HFFc6 (cell line): Measurements from ENCODE around the gene GABBR2. TPM values are rescaled to one million over a fixed set of nuclear protein-coding genes. Genes with fewer than 3 reads are reported as not detected.
A peak's percentile ranks its signal among the peaks of the same experiment; 100 is the strongest.

Source experiments
- DNase-seq: peaks from one replicate; pipeline ENCODE4 v3.0.0-alpha.2; 2018
- H3K27ac Mint-ChIP-seq: 2 replicates; pipeline ENCODE4 v1.8.0; 2020; ENCODE audit warnings: mild to moderate bottlenecking, mixed read lengths
- H3K27me3 Mint-ChIP-seq: 2 replicates; pipeline ENCODE4 v1.8.0; 2021; ENCODE audit warnings: mild to moderate bottlenecking, moderate library complexity, mixed read lengths; ENCODE audit not compliant: insufficient read depth
- H3K36me3 Mint-ChIP-seq: 2 replicates; pipeline ENCODE4 v1.8.0; 2021; ENCODE audit warnings: low read depth, mixed read lengths
- H3K4me1 Mint-ChIP-seq: 2 replicates; pipeline ENCODE4 v1.8.0; 2020; ENCODE audit warnings: low read depth, mixed read lengths
- H3K4me3 Mint-ChIP-seq: 2 replicates; pipeline ENCODE4 v1.8.0; 2020; ENCODE audit warnings: mild to moderate bottlenecking, moderate library complexity, mixed read lengths
- H3K9me3 Mint-ChIP-seq: 2 replicates; pipeline ENCODE4 v1.8.0; 2020; ENCODE audit warnings: mild to moderate bottlenecking, mixed read lengths
- CTCF ChIP-seq: fragments of 200-600 bp; sonication (generic); IDR thresholded peaks from 2 replicates; pipeline ENCODE4 v1.5.0; 2021; ENCODE audit warnings: antibody characterized with exemption, mild to moderate bottlenecking
- total RNA-seq, 6 experiments: library from RNA; stranded (reverse); fragmentation: NEBNext Ultra II Directional; extraction: Animal tissue kit (Norgen Biotek cat#: 25700); gene quantifications; 2 replicates in 1 of 6; 3 replicates in 5 of 6; pipeline ENCODE4 v1.2.3, GENCODE V29; 2021

GABBR2 gene
- total RNA-seq, 6 experiments from 2014 or later, result 3.1 to 9.3 (median 7.6) TPM

- no peak for TF ChIP-seq CTCF
- DNase-seq, result peak; percentile 65
- Mint-ChIP-seq H3K9me3 (no peaks in the 10 kb centered on the region; the same call in 1 of the 2 replicates), H3K36me3 (peaks cover 3% of the 10 kb centered on the region; the same call in 1 of the 2 replicates), H3K27me3 (no peaks in the 10 kb centered on the region), H3K4me1 (peaks cover 65% of the 10 kb centered on the region), H3K4me3 (peak overlapping the region; percentile 46; the same call in 1 of the 2 replicates), H3K27ac (peak overlapping the region; percentile 90)
These were observed 374.8 kb downstream of the GABBR2 start for GRCh38 chr9:98333703-98334582.

DNA sequence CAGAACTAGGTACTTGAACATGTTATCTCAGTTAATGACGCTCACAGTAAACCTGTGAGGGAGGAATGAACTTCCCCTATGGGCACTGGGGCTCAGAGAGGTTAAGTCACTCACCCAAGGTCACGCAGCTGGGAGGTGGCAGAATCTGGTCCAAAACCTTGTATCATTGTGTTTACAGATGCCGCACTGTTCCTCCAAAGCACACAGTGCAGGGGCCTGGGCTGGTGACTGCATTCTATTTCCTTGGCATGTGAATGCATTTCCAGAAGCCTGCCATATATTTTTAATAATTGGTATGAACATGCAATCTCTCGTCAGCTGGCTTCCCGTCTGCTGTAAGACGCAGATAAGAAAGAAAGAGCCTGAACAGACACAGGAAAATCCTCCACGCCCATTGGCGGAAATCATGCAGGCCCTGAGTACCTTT is 376.3 kb downstream of the GABBR2 start:
- H3K4me1 Mint-ChIP-seq, result peaks cover 76% of the 10 kb centered on the region
- H3K36me3 Mint-ChIP-seq, result peaks cover 3% of the 10 kb centered on the region; the same call in 1 of the 2 replicates
- H3K27ac Mint-ChIP-seq, result no peak overlapping the region; the same call in 1 of the 2 replicates
- no peaks in the 10 kb centered on the region for H3K27me3 Mint-ChIP-seq
- H3K9me3 Mint-ChIP-seq, result no peaks in the 10 kb centered on the region
- no peak overlapping the region for H3K4me3 Mint-ChIP-seq
- DNase-seq, result no peak
- no peak for TF ChIP-seq CTCF

GRCh38 chr9:98331536-98332259 is 377.0 kb downstream of the GABBR2 start:
- Mint-ChIP-seq H3K27me3 (no peaks in the 10 kb centered on the region), H3K36me3 (peaks cover 3% of the 10 kb centered on the region; the same call in 1 of the 2 replicates), H3K4me1 (peaks cover 80% of the 10 kb centered on the region), H3K27ac (peak overlapping the region; percentile 85), H3K4me3 (0 out of 2 replicates have a peak overlapping the region, but pooled peaks have one; percentile 4), H3K9me3 (no peaks in the 10 kb centered on the region)
- no peak for TF ChIP-seq CTCF
- DNase-seq, result no peak

DNA sequence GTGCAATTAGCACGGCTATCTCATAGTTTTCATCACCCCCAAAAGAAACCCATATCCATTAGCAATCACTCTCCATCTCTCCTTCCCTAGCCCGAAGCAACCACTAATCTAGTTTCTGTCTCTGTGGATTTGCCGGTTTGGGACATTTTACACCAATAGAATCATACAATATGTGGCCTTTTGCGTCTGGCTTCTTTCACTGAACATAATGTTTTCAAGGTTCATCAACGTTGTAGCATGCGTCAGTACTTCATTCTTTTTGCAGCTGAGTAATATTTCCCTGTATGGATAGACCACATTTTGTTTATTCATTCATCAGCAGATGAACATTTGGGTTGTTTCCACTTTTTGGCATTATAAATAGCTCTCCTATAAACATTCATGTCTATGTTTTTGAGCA is 377.9 kb downstream of the GABBR2 start:
- peak overlapping the region; percentile 72 for H3K4me3 Mint-ChIP-seq
- no peaks in the 10 kb centered on the region for H3K27me3 Mint-ChIP-seq
- H3K36me3 Mint-ChIP-seq, result peaks cover 3% of the 10 kb centered on the region; the same call in 1 of the 2 replicates
- peak; percentile 87 for DNase-seq
- peak overlapping the region; percentile 85 for H3K27ac Mint-ChIP-seq
- no peaks in the 10 kb centered on the region for H3K9me3 Mint-ChIP-seq
- H3K4me1 Mint-ChIP-seq, result peaks cover 86% of the 10 kb centered on the region
- no peak for TF ChIP-seq CTCF

GRCh38 chr9:98329904-98330303 is 378.8 kb downstream of the GABBR2 start:
- Mint-ChIP-seq H3K9me3 (no peaks in the 10 kb centered on the region), H3K27ac (peak overlapping the region; percentile 85), H3K27me3 (no peaks in the 10 kb centered on the region), H3K4me1 (peaks cover 83% of the 10 kb centered on the region), H3K4me3 (peak overlapping the region; percentile 1; the same call in 1 of the 2 replicates), H3K36me3 (peaks cover 3% of the 10 kb centered on the region; the same call in 1 of the 2 replicates)
- DNase-seq, result no peak
- TF ChIP-seq CTCF, result no peak
